ENCODE measurements around the gene CALN1.

CALN1 gene

GRCh38 chr7:72309476-72309875 lies 102.7 kb downstream of the CALN1 start:
- TF ChIP-seq ZFX (IDR thresholded peaks at IDR 0.05) (no peak), CTCF (conservative IDR thresholded peaks at IDR 0.05) (no peak)
- no peak overlapping the region for H3K27ac ChIP-seq

GRCh38 chr7:72308986-72309385 lies 103.2 kb downstream of the CALN1 start:
- H3K27ac ChIP-seq = no peak overlapping the region
- TF ChIP-seq CTCF (conservative IDR thresholded peaks at IDR 0.05) (no peak), ZFX (IDR thresholded peaks at IDR 0.05) (no peak)

- TF ChIP-seq ZFX (IDR thresholded peaks at IDR 0.05) (no peak), CTCF (conservative IDR thresholded peaks at IDR 0.05) (no peak)
- H3K27ac ChIP-seq = no peak overlapping the region
Observed at GRCh38 chr7:72307566-72307965, 104.6 kb downstream of the CALN1 start.

- TF ChIP-seq ZFX (IDR thresholded peaks at IDR 0.05) (no peak), CTCF (conservative IDR thresholded peaks at IDR 0.05) (no peak)
- no peak overlapping the region for H3K27ac ChIP-seq
Observed at GRCh38 chr7:72298912-72299311, 113.2 kb downstream of the CALN1 start.

GRCh38 chr7:72298091-72298490 lies 114.0 kb downstream of the CALN1 start:
- no peak for TF ChIP-seq CTCF (conservative IDR thresholded peaks at IDR 0.05)
- TF ChIP-seq ZFX (IDR thresholded peaks at IDR 0.05) = no peak
- H3K27ac ChIP-seq = no peak overlapping the region

- H3K27ac ChIP-seq = no peak overlapping the region
- TF ChIP-seq ZFX (IDR thresholded peaks at IDR 0.05) = no peak
- no peak for TF ChIP-seq CTCF (conservative IDR thresholded peaks at IDR 0.05)
Observed at GRCh38 chr7:72297636-72298035, 114.5 kb downstream of the CALN1 start.

GRCh38 chr7:72292794-72293193 lies 119.3 kb downstream of the CALN1 start:
- TF ChIP-seq CTCF (conservative IDR thresholded peaks at IDR 0.05) = no peak
- no peak overlapping the region for H3K27ac ChIP-seq
